ENCODE measurements around the gene FOXK1. TPM values are rescaled to one million over a fixed set of nuclear protein-coding genes. Genes with fewer than 3 reads are reported as not detected.
"Not testable (repeated sequence)": the region's sequence is repeated elsewhere in the genome, so short reads cannot be mapped to it uniquely, and the experiment has no call there.

Gene FOXK1
- polyA plus RNA-seq, 3 donors: 11.1 to 14.4 (median 11.9) TPM

DNA sequence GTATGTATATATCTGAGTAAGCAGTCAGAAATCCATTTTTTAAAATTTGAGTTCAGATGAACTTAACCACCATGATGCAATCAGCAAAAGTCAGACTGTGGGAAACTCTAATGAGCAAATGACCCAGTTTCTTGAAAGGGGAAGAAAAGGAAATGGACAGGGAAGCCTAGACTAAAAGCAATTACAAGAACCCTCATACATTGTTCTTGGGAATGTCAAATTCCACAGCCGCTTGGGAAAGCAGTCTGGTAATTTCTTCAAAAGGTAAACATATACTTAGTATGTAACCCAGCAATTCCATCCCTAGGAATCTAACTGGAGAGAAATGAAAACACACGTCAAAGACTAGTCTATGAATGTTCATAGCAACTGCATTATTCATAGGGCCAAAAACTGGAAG is 16.4 kb upstream of the FOXK1 start:
- no peak for DNase-seq (ENCODE audit: low read depth in 3 of 3, low spot score in 2 of 3)

DNA sequence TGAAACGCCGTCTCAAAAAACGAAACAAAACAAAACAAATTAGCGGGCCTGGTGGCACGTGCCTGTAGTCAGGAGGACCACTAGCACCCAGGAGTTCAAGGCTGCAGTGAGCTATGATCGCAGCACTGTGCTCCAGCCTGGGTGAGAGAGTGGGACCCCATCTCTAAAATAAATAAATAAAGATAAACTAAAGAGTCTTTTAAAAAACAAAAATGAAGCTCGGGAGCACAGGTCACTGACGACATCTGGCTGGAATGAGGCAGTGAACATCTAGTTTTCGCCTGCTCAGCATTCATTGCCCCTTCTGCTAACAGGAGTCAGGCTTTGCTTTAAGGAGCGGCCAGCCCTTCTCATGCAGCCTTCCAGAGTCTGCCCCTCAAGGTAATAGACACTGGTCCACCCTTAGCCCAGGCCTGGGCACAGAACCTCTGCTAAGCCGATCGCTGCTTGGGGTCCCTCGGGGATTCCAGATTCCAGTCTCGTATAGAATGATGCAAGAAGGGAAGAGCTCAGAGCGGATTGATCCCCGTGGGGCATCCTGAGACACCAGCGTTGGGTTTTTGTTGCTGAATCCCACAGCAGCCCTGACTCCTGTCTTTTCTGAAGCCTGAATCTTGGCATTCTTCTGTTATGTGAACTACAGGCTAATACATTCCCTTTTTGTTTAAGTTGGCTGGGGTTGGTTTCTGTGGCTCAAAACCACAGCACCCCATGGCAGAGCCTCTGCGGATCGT is 14.2 kb upstream of the FOXK1 start:
- no peak for DNase-seq (ENCODE audit: low read depth in 3 of 3, low spot score in 2 of 3)

DNA sequence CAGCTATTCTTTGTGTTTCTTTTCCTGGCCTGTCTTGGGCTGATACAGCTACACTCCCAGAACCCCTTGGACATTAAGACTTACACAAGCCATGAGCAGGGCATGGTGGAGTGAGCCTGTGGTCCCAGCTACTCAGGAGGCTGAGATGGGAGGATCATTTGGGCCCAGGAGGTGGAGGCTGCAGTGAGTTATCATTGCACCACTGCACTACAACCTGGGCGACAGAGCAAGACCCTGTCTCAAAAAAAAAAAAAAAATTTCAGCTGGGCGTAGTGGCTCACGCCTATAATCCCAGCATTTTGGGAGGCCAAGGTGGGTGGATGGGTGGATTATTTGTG is 13.6 kb upstream of the FOXK1 start:
- no peak for DNase-seq (ENCODE audit: low read depth in 3 of 3, low spot score in 2 of 3)

DNA sequence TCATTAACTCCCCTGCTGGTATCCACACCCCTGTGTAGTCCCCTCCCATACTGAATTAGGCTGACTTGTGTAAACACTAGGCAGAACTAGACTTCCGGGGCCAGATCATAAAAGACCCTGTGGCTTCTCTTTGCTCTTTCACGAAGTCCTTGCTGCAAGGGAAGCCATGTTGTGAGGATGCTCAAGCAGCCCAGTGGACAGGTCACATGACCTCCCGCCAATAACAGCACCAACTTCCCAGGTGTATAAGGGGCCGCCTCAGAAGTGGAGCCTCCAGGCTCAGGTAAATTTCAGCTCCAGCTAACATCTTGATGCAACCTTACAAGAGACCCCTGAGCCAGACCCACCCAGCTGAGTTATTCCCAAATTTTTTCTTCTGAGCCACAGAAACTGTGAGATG is 11.3 kb upstream of the FOXK1 start:
- DNase-seq (ENCODE audit: low read depth in 3 of 3, low spot score in 2 of 3): no peak

DNA sequence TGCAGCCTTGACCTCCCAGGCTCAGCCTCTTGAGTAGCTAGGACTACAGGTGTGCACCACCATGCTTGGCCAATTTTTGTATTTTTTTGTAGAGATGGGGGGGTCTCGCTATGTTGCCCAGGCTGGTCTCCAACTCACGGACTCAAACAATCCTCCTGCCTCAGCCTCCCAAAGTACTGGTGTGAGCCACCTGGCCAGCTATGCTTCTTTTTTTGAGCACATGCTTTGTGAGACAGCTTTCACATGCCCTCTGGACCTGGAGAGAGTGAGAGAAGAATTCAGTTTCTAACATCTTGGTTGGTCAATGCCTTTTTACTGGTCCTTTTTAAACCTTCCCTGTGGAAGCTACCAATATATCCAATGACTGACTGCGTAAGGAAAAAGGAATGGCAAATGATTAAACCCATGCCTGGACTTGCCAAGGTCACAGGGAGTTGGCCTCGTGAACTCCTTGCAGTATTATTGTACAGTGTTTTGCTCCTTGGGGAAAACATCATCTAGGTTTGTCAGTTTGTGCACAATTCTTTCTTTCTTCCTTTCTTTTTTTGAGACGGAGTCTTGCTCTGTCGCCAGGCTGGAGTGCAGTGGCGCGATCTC is 6.2 kb upstream of the FOXK1 start:
- no peak for DNase-seq (ENCODE audit: low read depth in 3 of 3, low spot score in 2 of 3)

DNA sequence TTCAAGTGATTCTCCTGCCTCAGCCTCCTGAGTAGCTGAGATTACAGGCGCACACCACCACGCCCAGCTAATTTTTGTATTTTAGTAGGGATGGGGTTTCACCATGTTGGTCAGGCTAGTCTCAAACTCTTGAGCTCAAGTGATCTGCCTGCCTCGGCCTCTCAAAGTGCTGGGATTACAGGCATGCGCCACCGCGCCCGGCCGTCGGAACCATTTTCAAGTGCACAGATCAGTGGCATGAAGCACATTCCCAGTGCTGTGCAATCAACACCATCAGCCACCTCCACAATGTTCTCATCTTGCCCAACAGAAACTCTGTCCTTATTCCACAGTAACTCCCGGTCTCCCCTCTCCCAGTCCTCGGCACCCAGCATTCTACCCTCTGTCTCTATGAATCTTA is 4.6 kb upstream of the FOXK1 start:
- DNase-seq (ENCODE audit: low read depth in 3 of 3, low spot score in 2 of 3): not testable (repeated sequence)

DNA sequence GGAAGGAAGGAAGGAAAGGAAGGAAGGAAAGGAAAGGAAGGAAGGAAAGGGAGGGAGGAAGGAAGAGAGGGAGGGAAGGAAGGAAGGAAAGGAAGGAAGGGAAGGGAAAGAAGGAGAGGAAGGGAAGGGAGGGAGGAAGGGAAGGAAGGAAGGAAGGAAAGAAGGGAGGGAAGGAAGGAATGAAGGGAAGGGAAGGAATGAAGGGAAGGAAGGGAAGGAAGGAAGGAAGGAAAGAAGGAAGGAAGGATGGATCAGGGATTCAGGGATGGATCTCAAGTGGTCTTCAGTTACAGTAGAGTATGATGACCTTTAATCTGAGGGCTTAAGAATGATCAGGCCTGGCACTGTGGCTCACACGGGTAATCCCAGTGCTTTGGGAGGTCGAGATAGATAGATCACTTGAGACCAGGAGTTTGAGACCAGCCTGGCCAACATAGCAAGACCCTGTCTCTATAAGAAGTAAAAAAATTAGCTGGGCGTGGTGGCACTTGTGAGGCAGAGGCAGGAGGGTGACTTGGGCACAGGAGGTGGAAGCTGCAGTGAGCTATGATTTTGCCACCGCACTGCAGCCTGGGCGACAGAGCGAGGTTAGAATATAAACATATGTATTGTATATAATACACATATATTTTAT is 760 bp upstream of the FOXK1 start:
- no peak for DNase-seq (ENCODE audit: low read depth in 3 of 3, low spot score in 2 of 3)

DNA sequence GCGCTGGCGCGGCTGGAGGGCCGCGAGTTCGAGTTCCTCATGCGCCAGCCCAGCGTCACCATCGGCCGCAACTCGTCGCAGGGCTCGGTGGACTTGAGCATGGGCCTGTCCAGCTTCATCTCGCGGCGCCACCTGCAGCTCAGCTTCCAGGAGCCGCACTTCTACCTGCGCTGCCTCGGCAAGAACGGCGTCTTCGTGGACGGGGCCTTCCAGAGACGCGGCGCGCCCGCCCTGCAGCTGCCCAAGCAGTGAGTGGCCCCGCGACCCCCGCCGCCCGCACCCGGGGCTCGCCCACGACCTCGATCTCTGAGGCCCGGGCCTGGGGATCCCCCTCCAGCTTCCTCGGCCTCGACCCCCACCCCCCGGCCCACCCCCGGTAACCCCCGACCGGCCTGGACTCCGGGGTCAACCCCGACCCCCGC is 537 bp downstream of the FOXK1 start:
- DNase-seq (ENCODE audit: low read depth in 3 of 3, low spot score in 2 of 3): no peak

DNA sequence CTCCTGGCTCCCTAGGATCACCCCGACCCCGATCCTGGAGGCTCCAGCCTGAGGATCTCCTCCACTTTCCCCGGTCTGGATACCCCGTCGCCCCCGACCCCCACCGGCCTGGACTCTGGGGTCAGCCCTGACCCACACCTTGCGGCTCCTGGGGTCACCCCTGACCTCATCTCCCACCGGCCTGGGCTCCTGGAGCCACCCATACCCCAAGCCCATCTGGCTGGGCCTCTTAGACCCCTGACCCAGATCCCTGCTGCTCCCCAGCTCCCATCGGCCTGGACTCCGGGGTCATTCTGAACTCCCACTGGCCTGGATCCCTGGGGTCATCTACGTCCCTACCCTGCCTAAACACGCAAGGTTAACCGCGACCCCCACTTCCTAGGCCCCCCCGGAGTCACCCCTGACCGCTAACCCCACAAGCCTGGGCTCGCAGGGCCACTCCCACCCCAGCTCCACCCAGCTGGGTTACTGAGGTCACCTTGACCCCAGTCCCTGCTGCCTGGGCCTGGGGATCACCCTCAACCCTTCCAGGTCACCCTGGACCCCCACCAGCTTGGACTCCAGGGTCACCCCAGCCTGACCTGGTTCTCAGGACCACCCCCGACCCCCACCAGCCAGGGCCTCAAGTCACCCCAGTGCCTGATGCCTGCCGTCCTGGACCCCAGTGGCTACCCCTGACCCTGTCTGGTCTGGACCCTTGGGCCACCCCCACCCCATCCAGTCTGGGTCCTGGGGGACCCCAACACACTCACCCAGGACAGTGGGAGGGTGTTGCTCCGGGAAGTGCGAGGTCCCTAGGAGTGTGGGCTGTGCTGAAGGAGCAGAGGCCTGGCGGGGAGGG is 1.2 kb downstream of the FOXK1 start:
- no peak for DNase-seq (ENCODE audit: low read depth in 3 of 3, low spot score in 2 of 3)

DNA sequence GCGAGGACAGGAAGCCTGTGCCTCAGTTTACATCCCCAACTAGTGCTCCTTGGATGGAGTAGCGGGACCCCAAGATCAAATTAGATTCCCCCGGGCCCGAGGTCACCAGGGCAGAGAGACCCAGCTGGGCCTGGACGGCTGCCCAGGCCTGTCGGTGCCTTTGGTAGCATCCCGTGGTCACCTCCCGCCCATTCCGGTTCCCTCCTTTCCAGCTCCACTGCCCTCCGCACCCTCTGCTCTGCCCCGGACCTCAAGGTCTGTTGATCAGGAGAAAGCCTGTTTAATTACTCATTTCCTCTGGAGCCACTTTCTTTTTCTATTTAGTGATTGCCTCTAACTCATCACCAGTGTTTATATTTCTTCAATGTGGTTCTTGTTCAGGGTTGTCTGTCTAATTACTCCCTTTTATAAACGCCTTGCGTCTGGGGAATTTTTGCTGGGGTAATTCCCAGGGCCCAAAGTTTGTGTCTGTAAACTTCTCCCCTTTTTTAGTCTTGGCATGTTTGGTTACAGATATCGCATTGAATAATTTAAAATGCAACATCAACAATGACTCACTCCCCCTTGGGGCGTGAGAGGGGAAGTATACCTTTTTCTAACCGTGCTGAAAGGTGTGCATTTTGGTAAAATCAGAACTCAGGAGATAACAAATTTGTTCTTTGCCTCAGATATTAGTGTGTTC is 1.9 kb downstream of the FOXK1 start:
- DNase-seq (ENCODE audit: low read depth in 3 of 3, low spot score in 2 of 3): no peak

DNA sequence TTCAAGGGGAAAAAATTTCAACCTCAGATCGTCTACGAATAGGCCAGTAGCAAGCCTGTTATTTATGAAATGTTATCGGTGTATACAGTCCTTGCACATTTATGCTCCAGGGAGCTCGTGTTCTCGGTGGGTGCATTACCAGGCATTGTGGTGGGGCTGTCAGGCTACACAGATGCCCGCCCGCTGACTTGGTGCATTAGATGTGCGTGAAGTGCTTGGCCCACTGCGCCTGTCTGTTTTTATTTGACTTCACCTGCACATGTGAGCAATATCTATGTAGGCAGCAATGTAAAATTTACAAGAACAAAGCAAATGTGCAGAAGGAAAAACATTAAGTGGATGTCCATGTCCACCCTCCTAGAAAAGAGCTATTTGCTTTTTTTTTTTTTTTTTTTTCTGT is 2.8 kb downstream of the FOXK1 start:
- DNase-seq (ENCODE audit: low read depth in 3 of 3, low spot score in 2 of 3): no peak

DNA sequence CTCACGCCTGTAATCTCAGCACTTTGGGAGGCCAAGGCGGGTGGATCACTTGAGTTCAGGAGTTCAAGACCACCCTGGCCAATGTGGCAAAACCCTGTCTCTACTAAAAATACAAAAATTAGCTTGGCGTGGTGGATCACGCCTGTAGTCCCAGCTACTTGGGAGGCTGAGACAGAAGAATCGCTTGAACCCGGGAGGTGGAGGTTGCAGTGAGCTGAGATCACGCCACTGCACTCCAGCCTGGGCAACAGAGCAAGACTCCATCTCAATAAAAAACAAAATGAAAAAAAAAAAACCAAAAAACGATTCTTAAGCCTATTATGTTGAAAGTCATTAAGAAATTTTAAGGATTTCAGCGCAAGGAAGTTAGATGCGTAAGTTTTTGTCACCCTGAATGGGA is 3.6 kb downstream of the FOXK1 start:
- DNase-seq (ENCODE audit: low read depth in 3 of 3, low spot score in 2 of 3): not testable (repeated sequence)

DNA sequence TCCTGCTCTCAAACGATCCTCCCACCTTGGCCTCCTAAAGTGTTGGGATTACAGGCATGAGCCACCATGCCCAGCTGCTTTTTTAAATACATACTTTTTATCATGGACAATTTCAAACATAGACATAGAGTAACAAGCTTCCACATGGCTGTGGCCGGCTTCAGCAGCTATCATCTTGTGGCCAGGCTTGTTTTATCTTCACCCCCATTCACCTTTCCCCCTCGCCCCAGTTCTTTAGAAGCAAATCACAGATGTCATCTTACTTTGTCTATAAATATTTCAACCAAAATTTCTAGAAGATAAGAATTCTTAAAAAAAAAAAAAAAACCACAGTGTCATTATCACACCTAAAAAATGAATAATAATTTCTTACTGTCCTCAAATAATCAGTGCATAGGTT is 5.9 kb downstream of the FOXK1 start:
- DNase-seq (ENCODE audit: low read depth in 3 of 3, low spot score in 2 of 3): no peak

DNA sequence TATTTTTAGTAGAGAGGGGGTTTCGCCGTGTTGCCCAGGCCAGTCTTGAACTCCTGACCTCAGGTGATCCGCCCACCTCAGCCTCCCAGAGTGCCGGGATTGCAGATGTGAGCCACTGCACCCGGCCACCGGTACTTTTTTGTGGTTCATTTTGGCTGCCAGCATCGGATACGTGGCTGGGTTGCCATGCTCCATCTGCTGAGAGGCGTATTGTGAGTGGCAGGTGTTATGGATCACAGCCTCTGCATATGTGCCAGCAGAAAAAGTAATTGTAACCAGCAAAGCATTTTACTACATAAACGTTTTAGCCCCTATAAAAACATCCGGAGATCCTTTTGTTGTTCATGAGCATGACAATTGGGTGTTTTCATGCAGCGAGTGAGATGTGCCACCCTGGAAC is 7.1 kb downstream of the FOXK1 start:
- no peak for DNase-seq (ENCODE audit: low read depth in 3 of 3, low spot score in 2 of 3)

DNA sequence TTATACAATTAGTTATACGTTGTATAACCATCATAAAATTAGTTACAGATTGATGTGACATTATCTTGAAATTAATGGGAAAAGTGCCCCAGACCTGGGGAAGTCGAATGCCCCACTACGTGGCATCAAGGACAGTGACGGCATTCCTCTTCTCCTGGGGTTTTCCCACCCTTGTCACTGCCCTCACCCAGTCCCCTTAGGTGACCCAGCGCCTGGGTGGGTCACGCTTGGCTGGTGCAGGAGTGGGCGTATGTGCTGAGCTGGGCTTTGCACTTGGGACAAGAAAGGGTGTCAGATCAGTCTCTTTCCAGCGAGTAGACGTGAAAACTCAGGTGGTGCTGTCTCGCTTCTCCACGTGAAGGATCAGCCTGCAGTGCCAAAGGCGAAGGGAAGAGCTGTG is 7.6 kb downstream of the FOXK1 start:
- DNase-seq (ENCODE audit: low read depth in 3 of 3, low spot score in 2 of 3): no peak

DNA sequence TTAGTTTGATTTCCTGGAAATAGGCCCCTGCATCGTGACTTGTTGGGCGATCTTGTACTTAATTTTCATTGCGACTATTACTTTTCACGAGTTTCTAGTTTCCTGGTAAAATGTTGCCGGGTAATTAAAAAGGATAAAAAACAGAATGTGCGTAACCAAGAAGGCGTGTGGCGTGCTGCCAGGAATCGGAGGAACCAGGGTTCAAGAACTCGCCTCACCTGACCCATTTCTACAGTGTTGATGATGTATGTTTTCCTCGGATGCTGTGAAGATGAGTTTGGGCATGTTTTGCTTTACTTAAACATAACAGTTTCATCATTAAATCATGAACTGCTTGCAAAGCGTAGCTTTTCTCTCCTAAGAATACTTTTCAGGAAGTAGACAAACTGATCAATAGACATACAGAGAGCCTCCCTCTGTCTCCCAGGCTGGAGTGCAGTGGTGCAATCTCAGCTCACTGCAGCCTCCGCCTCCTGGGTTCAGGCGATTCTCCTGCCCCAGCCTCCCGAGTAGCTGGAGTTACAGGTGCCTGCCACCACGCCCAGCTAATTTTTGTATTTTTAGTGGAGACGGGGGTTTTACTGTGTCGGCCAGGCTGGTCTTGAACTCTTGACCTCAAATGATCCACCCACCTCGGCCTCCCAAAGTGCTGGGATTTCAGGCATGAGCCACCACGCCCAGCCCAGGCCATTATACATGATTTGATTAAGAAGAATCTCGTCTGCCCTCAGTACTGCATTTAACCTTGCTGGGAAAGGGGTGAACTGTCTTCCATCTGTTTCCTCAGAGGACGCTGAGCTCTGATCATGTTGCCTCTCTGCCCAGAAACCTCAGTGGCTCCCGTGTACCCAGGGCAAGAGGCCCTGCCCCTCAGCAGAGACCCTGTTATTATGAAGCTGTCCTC is 9.1 kb downstream of the FOXK1 start:
- no peak for DNase-seq (ENCODE audit: low read depth in 3 of 3, low spot score in 2 of 3)

DNA sequence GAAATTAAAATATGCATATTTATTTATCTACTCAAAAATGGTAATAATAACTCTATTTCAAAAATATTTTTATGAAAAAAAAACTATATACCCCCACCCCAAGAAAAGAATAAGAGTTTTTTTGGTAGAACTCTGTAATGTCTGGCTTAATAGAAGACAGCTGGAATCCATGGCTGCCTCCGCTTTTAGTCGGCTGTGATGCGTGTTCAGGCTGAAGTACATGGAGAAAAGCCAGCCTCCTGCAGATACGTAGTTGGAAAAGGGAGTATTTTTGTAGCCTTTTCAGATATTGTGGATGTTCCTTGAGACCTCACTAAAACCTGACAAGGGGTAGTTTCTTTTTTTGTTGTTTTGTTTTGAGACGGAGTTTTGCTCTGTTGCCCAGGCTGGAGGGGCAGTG is 10.0 kb downstream of the FOXK1 start:
- no peak for DNase-seq (ENCODE audit: low read depth in 3 of 3, low spot score in 2 of 3)

DNA sequence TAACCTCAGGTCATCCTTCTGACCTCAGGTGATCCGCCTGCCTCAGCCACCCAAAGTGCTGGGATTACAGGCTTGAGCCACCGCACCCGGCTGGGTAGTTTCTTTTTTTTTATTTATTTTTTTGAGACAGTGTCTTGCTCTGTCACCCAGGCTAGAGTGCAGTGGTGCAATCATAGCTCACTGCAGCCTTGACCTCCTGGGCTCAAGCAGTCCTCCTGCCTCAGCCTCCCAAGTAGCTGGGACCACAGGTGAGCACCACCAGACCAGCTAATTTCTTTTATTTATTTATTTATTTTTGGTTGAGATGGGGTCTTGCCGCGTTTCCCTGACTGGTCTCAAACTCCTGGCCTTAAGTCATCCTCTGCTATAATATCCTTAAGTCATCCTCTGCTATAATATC is 10.5 kb downstream of the FOXK1 start:
- not testable (repeated sequence) for DNase-seq (ENCODE audit: low read depth in 3 of 3, low spot score in 2 of 3)

DNA sequence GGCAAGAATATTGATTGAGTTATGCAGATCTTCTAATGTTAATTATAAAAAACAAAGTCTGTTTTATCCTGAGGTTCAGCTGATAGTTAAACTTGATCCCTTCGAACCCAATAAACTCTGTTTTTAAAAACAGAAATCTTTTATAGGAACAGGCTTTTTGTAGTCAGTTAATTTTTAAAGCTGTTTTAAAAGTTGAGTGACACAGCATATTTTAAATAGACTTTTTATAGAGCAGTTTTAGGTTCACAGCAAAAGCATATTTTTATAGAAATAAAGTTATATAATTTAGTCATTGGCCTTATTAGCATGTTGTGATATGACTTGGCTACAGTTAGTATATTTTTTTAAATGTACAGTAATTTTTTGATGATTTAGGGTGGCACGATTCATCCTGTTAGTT is 11.1 kb downstream of the FOXK1 start:
- no peak for DNase-seq (ENCODE audit: low read depth in 3 of 3, low spot score in 2 of 3)

DNA sequence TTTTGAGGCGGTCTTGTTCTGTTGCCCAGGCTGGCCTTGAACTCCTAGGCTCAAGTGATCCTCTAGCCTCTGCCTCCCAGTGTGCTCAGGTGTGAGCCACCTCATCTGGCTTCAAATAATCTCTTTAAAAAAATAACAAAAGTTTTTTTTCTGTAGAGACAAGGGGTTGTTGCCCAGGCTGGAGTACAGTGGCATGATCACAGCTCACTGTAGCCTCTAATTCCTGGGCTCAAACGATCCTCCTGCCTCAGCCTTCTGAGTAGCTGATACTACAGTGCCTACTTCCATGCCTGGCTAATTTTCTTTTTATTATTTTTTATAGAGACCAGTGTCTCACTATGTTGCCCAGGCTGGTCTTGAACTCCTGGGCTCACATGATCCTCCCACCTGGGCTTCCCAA is 11.7 kb downstream of the FOXK1 start:
- DNase-seq (ENCODE audit: low read depth in 3 of 3, low spot score in 2 of 3): no peak
